Transverse colon (tissue), 4 donors: ENCODE results near the gene ZMYND12. TPM values are rescaled to one million over a fixed set of nuclear protein-coding genes. Genes with fewer than 3 reads are reported as not detected.

Experiments
- DNase-seq: peaks from one replicate; pipeline ENCODE4 v3.0.0-alpha.2; 2019
- H3K27ac ChIP-seq, 4 donors: fragments of 200-600 bp; sonication (generic); 2 replicates each; pipeline ENCODE4 v1.5.1; 2016 to 2018; ENCODE audit warnings: inconsistent platforms in 4 of 4
- H3K27me3 ChIP-seq: fragments of 200-600 bp; sonication (generic); 2 replicates; pipeline ENCODE4 v1.5.1; 2017; ENCODE audit warnings: inconsistent platforms
- H3K36me3 ChIP-seq, 4 donors: fragments of 200-600 bp; sonication (generic); 2 replicates each; pipeline ENCODE4 v1.5.1; 2017 to 2019; ENCODE audit warnings: inconsistent platforms in 4 of 4
- H3K4me1 ChIP-seq, 4 donors: fragments of 200-600 bp; sonication (generic); 2 replicates each; pipeline ENCODE4 v1.5.1; 2017 to 2020; ENCODE audit warnings: inconsistent platforms in 4 of 4
- H3K4me3 ChIP-seq, 4 donors: fragments of 200-600 bp; sonication (generic); 1 replicate in 1 of 4; 2 replicates in 3 of 4; pipeline versions ENCODE4 v1.5.1 to v1.6.1; 2017 to 2019; ENCODE audit warnings: inconsistent platforms in 4 of 4
- H3K9me3 ChIP-seq, 2 donors: fragments of 200-600 bp; sonication (generic); 2 replicates each; pipeline ENCODE4 v1.5.1; 2017 to 2019; ENCODE audit warnings: inconsistent platforms in 2 of 2
- EP300 ChIP-seq: sonication (generic); formaldehyde crosslinking; IDR thresholded peaks from one replicate; pipeline ENCODE4 v1.6.1; 2017; ENCODE audit warnings: antibody characterized with exemption, low read depth
- POLR2A ChIP-seq: fragments of 450-650 bp; IDR thresholded peaks from one replicate; pipeline ENCODE4 v1.6.1; 2016; ENCODE audit warnings: antibody characterized with exemption, mild to moderate bottlenecking, moderate library complexity
- POLR2AphosphoS5 ChIP-seq, 3 donors: sonication (generic); formaldehyde crosslinking; IDR thresholded peaks; one replicate each; pipeline ENCODE4 v1.6.1; 2016; ENCODE audit warnings: antibody characterized with exemption in 3 of 3
- WGBS, 2 donors: methylation state at CpG; one replicate each; pipeline ENCODE4 v1.1.5; 2018; ENCODE audit warnings: low coverage in 1 of 2; 5-methylcytosine and 5-hydroxymethylcytosine counted together
- in situ Hi-C, 4 donors: fragments of 200-750 bp; cut with MboI; loops; one replicate each; pipeline versions ENCODE4 v1.15.0 to v1.15.1; 2017; ENCODE audit warnings: low sequenced_read_pairs in 3 of 4, low pct_ligation_motif_present in 1 of 4, low pct_unique_long_range_greater_than_20kb in 1 of 4
- intact Hi-C: fragments of 100-400 bp; cut with DNase I; formaldehyde crosslinking; loops from one replicate; pipeline ENCODE4 v1.15.1; 2023; ENCODE audit warnings: low total_unique reads
- total RNA-seq, 4 donors: library from RNA; depleted of rRNA; stranded (reverse); fragments of >200 nt; gene quantifications; one replicate each; pipeline ENCODE4 v1.1.0, GENCODE V29; 2016
- TF ChIP-seq, protein P1 (sequence below), 5 experiments: fragments of 200-600 bp in 3 of 5; fragments of 450-650 bp in 2 of 5; sonication (generic) in 3 of 5; IDR thresholded peaks; 1 replicate in 2 of 5; 2 replicates in 3 of 5; pipeline ENCODE4 v1.5.1; 2016 to 2017; ENCODE audit warnings: antibody characterized with exemption in 5 of 5, inconsistent platforms in 3 of 5, mild to moderate bottlenecking in 2 of 5, moderate library complexity in 1 of 5

Gene ZMYND12
- total RNA-seq, 4 donors from 2014 or later = 4.3 to 8.7 TPM; not detected in 2

DNA sequence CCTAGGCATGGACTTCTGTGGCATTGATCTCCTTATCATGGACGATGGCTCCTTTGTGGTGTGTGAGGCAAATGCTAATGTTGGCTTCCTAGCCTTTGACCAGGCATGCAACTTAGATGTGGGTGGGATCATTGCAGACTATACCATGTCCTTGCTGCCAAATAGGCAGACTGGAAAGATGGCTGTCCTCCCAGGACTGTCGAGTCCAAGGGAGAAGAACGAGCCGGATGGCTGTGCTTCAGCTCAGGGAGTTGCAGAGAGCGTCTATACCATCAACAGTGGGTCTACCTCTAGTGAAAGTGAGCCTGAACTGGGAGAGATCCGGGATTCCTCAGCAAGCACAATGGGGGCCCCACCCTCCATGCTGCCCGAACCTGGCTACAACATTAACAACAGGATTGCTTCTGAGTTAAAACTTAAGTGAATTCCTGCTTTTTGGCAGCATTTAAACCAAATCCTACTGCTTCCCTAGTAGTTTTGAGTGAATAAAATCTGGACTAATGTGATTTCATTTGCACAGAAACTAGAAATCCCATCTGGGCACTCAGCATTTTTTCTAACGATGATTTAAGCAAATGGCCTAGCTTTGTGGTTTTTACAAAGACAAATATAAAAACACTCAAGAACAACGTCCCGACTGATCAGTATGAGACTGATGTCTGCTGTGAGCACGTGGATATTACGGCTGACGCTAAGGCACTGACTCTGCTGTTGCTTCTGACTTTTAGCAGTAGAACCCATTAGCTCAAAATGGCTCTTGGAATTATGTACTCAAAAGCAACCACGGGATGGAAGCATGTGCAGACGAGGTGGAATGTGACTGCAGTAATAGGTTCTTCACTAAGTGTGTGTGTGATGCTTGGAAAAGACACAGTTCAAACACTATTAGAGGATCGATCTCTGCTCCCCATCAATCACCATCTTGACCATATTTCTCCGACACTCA, 41.0 kb downstream of the ZMYND12 start:
- intact Hi-C loops = no loop called here
- TF ChIP-seq POLR2AphosphoS5 (IDR thresholded peaks at IDR 0.05) (no peak), POLR2A (no peak), EP300 (no peak)
- TF ChIP-seq, protein P1, sequence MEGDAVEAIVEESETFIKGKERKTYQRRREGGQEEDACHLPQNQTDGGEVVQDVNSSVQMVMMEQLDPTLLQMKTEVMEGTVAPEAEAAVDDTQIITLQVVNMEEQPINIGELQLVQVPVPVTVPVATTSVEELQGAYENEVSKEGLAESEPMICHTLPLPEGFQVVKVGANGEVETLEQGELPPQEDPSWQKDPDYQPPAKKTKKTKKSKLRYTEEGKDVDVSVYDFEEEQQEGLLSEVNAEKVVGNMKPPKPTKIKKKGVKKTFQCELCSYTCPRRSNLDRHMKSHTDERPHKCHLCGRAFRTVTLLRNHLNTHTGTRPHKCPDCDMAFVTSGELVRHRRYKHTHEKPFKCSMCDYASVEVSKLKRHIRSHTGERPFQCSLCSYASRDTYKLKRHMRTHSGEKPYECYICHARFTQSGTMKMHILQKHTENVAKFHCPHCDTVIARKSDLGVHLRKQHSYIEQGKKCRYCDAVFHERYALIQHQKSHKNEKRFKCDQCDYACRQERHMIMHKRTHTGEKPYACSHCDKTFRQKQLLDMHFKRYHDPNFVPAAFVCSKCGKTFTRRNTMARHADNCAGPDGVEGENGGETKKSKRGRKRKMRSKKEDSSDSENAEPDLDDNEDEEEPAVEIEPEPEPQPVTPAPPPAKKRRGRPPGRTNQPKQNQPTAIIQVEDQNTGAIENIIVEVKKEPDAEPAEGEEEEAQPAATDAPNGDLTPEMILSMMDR (IDR thresholded peaks at IDR 0.05) = no peak
- Histone ChIP-seq H3K4me3 (no peak overlapping the region), H3K27me3 (no peaks in the 10 kb centered on the region), H3K4me1 (peaks cover 0 to 3% (median 1%) of the 10 kb centered on the region in 4 donors), H3K9me3 (no peaks in the 10 kb centered on the region), H3K36me3 (no peaks in the 10 kb centered on the region), H3K27ac (no peak overlapping the region)
- DNase-seq = no peak
- in situ Hi-C loops = no loop called here
- WGBS, 2 donors = 89 to 92% methylated on average over 8 to 17 of the region's 17 CpGs

DNA sequence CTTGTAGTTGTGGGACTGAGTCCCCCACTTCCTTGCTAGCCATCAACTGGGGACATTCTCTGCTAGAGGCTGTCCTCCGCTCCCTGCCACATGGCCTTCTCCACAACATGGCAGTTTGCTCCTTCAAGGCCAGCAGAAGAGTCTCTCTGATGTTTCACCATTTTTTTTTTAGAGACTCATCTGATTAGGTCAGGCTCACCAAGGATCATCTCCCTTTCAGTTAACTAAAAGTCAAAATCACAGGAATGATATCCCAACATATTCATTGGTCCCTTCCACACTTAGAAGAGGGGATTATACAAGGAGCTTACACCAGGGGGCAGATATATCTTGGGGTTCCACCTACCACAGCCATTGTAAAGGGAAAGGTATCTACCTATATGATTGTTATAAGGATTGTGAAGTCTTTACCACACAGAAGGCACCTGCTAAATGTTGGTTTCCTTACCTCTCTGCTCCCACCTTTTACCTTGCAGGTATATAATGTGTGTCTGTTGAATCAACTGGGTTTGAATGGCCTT, 51.9 kb downstream of the ZMYND12 start:
- no peaks in the 10 kb centered on the region for H3K9me3 ChIP-seq
- H3K27ac ChIP-seq = no peak overlapping the region
- 100% methylated on average over 1 of the region's 1 CpG for WGBS, 2 donors
- DNase-seq = no peak
- TF ChIP-seq POLR2AphosphoS5 (IDR thresholded peaks at IDR 0.05) (no peak), POLR2A (no peak), EP300 (no peak)
- TF ChIP-seq, protein P1 (IDR thresholded peaks at IDR 0.05) = peak in 1 of 5 experiments; percentile 20
- intact Hi-C loops (no loop called here), in situ Hi-C loops (no loop called here)
- no peak overlapping the region for H3K4me3 ChIP-seq
- no peaks in the 10 kb centered on the region for H3K36me3 ChIP-seq
- no peaks in the 10 kb centered on the region for H3K27me3 ChIP-seq
- no peaks in the 10 kb centered on the region for H3K4me1 ChIP-seq

DNA sequence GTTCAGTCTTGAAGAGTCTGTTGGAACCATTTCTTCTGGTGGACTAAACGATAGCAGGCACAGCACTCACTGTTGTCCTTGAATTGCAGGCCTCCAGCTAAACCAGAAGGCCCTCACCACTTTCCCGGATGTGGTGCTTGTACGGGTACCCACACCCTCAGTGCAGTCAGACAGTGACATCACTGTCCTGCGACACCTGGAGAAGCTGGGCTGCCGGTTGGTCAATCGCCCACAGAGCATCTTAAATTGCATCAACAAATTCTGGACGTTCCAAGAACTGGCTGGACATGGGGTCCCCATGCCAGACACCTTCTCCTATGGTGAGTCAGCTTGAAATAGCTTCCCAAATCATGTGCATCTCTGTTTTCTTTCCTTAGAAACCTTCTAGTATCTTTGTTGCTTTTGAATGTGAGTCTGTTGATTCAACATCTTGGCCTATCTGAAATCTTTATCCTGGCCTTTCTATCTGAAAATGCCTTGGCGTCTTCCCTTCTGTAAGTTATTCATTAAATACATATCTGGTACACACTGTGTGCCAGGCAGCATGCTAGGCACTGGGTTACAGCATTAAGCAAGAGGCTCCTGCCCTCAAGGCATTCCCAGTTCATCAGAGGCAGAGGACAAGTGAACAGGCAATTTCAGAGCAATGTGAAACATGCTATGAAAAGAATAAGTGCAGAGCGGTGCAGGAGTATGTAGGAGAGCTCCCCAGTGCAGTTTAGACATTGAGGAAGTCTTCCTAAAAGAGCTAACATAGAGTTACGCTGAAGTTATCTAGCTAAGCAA, 56.3 kb downstream of the ZMYND12 start:
- TF ChIP-seq, protein P1 (IDR thresholded peaks at IDR 0.05) = no peak
- TF ChIP-seq POLR2A (no peak), EP300 (no peak), POLR2AphosphoS5 (IDR thresholded peaks at IDR 0.05) (no peak)
- H3K27me3 ChIP-seq = no peaks in the 10 kb centered on the region
- H3K9me3 ChIP-seq = no peaks in the 10 kb centered on the region
- peaks cover 0 to 3% (median 0%) of the 10 kb centered on the region in 4 donors for H3K4me1 ChIP-seq
- WGBS, 2 donors = 79 to 88% methylated on average over 3 to 10 of the region's 10 CpGs
- in situ Hi-C loops (no loop called here), intact Hi-C loops (no loop called here)
- DNase-seq = no peak
- H3K36me3 ChIP-seq = no peaks in the 10 kb centered on the region
- H3K4me3 ChIP-seq = no peak overlapping the region
- H3K27ac ChIP-seq = no peak overlapping the region
